DMS153 treated with DMSO at 0.1 percent for 48 hours (cell line): ENCODE measurements around the gene VWA8.
"Not testable (repeated sequence)": the region's sequence is repeated elsewhere in the genome, so short reads cannot be mapped to it uniquely, and the experiment has no call there.

Experiments
- DNase-seq: peaks from one replicate; lab custom pipeline; 2025; ENCODE audit not compliant: unreplicated experiment; lab: John Stamatoyannopoulos, UW

The VWA8 gene

DNA sequence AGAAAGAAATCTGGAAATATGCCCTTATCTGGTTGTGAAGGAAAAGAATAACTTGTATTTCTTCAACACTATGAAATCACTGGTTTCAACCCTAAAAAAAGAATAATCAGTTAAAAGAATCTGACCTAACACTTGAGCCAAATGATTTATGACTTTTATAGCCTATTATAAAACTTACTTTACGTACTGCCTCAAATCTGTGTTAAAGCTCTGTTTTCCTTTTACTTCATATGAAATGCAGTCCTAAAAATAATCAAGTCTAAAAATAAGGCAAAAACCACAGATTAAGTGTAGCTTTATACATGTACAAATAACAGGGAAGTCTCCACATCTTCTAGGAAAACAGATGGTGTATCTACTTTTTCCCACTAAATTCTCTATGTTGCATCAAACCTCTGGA lies 101.3 kb downstream of the VWA8 start:
- DNase-seq: no peak

DNA sequence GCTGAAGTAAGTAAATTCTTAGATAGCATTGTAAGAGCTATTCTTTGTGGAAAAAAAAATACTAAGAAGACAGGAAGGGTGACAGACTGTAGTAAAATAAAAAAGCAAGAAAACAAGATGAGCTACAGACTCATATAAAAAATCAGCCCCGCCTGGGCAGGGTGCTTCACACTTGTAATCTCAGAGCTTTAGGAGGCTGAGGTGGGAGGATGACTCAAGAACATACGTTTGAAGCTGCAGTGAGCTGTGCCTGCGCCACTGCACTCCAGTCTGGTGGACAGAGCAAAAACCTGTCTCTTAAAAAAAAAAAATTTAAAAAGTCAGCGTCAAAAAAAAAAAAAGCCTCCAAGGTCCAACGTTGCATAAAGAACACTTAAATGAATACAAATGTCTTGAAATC lies 102.1 kb downstream of the VWA8 start:
- no peak for DNase-seq

- DNase-seq: no peak
Observed at GRCh38 chr13:41854758-41855157, 106.2 kb downstream of the VWA8 start.

DNA sequence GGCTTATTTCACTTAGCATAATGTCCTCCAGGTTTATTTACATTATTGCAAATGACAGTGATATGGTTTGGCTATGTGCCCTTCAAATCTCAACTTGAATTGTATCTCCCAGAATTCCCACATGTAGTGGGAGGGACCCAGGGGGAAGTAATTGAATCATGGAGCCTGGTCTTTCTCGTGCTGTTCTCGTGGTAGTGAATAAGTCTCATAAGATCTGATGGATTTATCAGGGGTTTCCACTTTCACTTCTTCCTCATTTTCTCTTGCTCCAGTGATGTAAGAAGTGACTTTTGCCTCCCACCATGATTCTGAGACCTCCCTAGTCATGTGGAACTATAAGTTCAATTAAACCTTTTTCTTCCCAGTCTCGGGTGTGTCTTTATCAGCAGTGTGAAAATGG lies 109.6 kb downstream of the VWA8 start:
- no peak for DNase-seq

- DNase-seq: no peak
Observed at GRCh38 chr13:41848435-41849255, 112.3 kb downstream of the VWA8 start.

GRCh38 chr13:41847216-41847615 lies 113.7 kb downstream of the VWA8 start:
- no peak for DNase-seq

GRCh38 chr13:41842036-41842620 lies 118.8 kb downstream of the VWA8 start:
- no peak for DNase-seq

- DNase-seq: no peak
Observed at GRCh38 chr13:41837629-41838028, 123.3 kb downstream of the VWA8 start.

- no peak for DNase-seq
Observed at GRCh38 chr13:41835871-41836270, 125.0 kb downstream of the VWA8 start.

- DNase-seq: not testable (repeated sequence)
Observed at GRCh38 chr13:41834697-41835096, 126.2 kb downstream of the VWA8 start.

DNA sequence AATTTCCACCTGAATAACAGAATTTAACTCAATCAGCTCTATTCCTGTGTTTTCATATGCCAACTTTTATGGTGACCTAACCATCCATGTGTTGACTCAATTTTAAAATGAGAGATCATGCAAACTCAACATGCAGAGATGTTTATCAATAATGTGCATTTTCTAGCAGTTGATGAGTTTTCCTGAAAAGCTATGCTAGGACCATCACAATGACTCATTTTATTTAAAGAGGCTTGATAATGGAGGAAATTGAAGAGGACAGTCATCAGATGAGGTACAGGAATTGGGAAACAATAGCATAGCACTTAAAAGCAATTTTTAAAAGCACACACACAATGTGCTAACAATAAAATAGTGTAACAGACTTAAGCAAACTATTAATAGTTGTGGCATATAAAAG lies 127.1 kb downstream of the VWA8 start:
- no peak for DNase-seq

DNA sequence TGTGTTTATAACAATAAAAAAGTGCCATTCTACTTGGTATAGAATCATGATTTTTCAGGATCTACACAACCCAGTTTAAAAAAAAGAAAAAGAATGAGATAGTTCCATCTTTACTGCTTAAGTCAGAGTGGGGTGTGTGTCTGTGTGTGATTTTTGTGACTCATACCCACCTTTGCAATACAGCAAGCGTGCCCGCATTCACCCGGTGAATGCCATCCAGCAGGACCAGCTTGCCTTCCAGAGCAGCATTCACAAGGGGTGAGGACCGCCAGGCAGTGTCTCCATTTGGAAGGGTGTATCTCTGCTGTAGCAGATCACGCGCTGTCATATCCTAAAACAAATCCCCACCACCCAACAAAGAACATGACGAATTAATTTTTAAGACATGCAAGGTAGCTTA lies 127.7 kb downstream of the VWA8 start:
- no peak for DNase-seq

DNA sequence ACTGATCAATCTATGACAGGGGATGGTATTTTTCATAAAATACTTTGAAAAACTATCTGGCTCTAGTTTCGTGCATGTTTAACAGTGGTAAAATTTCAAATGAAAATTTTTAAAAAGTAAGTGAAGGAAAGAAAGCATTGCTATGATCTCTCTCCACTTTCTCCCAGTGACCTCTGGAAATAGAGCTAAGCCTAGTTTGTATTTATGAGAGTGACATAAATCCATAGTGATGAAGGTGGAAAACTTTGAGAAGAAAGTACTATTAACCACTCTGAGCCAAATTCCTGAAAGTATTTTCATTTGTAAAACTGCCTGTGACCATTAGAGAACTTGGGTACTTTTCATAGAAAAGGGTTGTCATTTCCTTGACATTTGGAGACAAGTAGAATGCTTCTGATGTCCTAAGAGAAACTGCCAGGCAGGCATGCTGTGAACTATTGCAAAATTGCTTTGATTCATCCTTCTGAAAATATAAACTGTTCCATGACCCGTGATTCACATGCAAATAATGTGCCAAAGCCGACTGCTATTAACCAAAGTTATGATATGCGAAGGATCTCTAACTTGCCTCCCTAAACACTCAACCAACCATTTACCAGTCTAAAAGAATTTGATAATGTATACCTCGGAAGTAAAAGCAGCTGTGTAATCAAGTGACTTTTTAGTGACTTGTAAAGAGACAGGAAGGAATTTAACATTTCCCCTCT lies 133.2 kb downstream of the VWA8 start:
- no peak for DNase-seq

DNA sequence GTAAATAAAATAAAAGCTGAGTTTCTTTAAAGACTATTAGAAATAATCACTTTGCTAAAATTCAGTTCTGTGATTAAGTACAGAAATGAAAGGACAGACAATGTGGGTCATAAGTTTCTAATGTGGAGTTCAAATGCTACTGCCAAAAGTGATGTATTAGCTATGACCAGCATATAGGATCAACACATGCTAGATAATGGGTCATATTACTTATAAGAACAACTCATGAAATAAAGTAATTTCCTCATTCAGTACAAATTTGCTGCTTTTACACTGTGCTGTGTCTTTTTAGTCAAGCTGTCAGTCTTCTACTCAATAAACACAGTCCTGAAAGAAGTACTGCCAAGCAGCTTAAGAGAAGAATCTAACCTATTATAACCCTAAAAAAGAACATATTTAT lies 135.2 kb downstream of the VWA8 start:
- no peak for DNase-seq

- DNase-seq: no peak
Observed at GRCh38 chr13:41823476-41823875, 137.4 kb downstream of the VWA8 start.

- DNase-seq: no peak
Observed at GRCh38 chr13:41822560-41822959, 138.3 kb downstream of the VWA8 start.

DNA sequence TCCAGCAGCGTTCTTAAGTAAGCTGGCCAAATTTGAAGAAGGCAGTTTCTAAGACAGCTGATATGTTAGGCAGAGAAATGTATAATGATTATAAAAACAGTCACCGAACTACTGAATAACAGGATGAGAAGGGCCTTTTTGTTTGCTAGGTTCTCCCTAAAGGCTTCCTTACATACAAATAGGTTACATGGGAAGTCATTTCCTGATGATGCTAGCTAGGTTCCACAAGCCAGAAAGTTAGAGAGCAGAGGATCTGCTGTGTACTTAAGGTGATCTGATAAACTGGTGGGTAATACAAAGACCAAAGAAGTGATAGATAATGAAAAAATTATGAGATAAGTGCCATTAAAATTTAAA lies 139.7 kb downstream of the VWA8 start:
- DNase-seq: no peak

DNA sequence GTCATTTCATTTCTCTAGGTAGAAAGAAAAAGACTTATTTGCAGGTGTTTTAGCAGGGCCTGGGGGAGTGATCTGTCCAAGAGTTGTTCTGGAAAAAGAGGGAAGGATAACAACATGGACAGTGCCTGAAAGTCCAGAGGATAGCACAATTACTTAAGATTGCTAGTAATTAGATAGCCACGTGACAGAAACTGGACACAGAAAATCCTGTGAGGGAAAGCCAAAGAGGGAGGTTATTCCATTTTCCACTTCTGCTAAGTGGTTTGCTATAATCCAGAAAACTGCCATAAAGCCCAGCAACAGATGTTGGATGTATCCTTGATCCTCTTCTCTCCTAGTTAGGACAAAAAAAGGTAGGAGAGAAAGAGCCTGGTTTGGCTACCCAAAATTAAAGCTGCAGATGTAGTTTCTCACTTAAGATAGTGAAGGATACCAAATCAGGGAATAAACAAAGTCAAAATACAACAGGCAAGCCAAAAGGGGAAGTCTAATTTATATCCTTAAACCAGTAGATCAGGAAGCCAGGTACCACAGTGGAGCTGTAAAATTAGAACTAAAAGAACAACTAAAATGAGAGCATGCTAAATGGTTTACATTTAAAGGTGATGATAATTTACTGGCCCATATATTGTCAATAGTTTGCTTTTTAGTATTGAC lies 140.2 kb downstream of the VWA8 start:
- DNase-seq: no peak

DNA sequence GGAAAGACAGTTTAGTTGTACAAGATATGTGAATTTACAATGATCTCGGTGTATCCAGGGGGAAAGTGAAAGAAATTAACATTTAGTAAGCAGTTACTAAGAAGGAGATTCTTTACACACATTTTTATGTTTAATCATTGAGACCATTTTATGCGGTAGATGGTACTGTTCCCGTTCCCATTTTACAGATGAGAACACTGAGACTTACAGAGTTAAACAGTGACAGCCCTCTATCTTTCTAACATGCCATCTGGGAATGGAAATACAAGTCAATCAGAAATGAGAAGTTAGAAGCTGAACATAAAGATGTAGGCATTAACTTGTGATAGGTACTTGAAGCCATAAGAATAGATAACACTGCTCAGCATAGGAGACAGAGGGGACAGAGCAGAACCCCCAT lies 144.9 kb downstream of the VWA8 start:
- DNase-seq: no peak

DNA sequence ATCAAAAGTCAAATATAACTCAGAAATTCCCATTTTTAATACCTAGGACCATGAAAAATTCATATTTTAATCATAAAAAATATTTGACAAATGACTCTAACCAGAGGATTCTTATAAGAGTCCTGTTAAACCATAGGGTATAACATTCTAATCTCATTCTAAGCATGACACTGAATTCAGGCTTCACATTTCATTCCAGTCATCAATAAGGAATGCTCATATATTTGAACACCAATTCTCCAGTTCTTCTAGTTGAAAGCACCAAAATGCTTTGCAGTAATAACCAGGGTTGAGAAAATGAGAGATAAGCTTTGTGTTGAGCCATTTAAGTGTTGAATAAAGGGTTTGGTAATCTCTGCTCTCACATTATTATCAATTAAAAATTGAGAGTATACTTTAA lies 147.5 kb downstream of the VWA8 start:
- no peak for DNase-seq

DNA sequence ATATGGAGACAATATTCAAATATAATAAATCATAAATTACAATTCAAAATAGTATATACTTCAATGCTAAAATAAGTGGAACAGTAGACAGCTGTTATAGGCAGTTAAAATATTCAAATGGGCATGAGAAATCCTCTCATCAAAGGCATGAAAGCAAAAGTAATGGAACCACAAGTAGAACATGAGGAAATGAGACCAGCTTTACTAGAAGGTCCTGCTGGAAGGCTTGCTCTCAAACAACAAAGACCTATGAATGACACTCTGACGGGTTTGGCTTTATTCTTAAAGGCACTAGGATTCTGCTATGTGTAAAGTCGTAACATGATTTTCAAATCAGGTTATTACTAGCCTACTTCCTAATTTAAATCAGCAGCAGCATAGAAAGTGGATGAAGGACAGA lies 148.1 kb downstream of the VWA8 start:
- DNase-seq: no peak

GRCh38 chr13:41812237-41812636 lies 148.7 kb downstream of the VWA8 start:
- no peak for DNase-seq
